Measurements from ENCODE around the gene MC2R.
A peak's percentile ranks its signal among the peaks of the same experiment; 100 is the strongest.
"Not testable (repeated sequence)": the region's sequence is repeated elsewhere in the genome, so short reads cannot be mapped to it uniquely, and the experiment has no call there.

MC2R gene

GRCh38 chr18:13879937-13880336, 35.4 kb downstream of the MC2R start:
- Histone ChIP-seq H3K4me1 (no peaks in the 10 kb centered on the region), H3K27me3 (ENCODE audit: low read depth) (no peaks in the 10 kb centered on the region), H3K4me3 (no peak overlapping the region), H3K36me3 (replicated peaks) (no peaks in the 10 kb centered on the region), H3K9me3 (no peaks in the 10 kb centered on the region)
- DNase-seq (ENCODE audit: low spot score in 2 of 2): no peak
- in situ Hi-C loops (cut with MboI; ENCODE audit: low sequenced_read_pairs): no loop called here

- Histone ChIP-seq H3K9me3 (no peaks in the 10 kb centered on the region), H3K36me3 (replicated peaks) (no peaks in the 10 kb centered on the region), H3K27me3 (ENCODE audit: low read depth) (no peaks in the 10 kb centered on the region), H3K4me1 (no peaks in the 10 kb centered on the region), H3K4me3 (no peak overlapping the region)
- in situ Hi-C loops (cut with MboI; ENCODE audit: low sequenced_read_pairs): no loop called here
- no peak for DNase-seq (ENCODE audit: low spot score in 2 of 2)
Measured at GRCh38 chr18:13879492-13879891, 35.8 kb downstream of the MC2R start.

- in situ Hi-C loops (cut with MboI; ENCODE audit: low sequenced_read_pairs): no loop called here
- H3K36me3 ChIP-seq (replicated peaks): no peaks in the 10 kb centered on the region
Measured at GRCh38 chr18:13878857-13879256, 36.5 kb downstream of the MC2R start.

GRCh38 chr18:13877157-13877556, 38.2 kb downstream of the MC2R start:
- no peaks in the 10 kb centered on the region for H3K4me1 ChIP-seq
- H3K36me3 ChIP-seq (replicated peaks): no peaks in the 10 kb centered on the region
- H3K27me3 ChIP-seq (ENCODE audit: low read depth): no peaks in the 10 kb centered on the region
- peak; percentile 9 to 28 for DNase-seq (ENCODE audit: low spot score in 2 of 2)
- H3K4me3 ChIP-seq: no peak overlapping the region
- no peaks in the 10 kb centered on the region for H3K9me3 ChIP-seq
- in situ Hi-C loops (cut with MboI; ENCODE audit: low sequenced_read_pairs): no loop called here

More at GRCh38 chr18:13878857-13879256, 36.5 kb downstream of the MC2R start:
- Histone ChIP-seq H3K9me3 (no peaks in the 10 kb centered on the region), H3K4me1 (no peaks in the 10 kb centered on the region), H3K27me3 (ENCODE audit: low read depth) (no peaks in the 10 kb centered on the region), H3K4me3 (no peak overlapping the region)
- DNase-seq (ENCODE audit: low spot score in 2 of 2): peak; percentile 55 to 63

DNA sequence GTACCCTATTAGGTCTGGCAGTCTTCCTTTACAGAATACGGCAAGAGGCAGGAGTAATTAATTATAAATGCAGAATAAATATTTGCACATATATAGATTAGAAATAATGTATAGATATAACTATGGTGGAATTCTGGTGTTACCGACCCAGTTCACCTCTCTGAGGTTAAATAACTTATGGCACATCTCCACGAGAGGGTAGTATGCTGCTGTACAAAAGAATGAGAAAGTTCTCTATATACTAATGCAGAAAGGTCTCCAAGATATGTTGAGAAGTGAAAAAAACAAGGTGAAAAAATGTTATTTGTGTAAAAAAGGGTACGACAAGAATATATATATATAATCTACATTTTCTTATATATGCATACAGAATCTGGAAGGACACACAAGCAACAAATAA, 40.8 kb downstream of the MC2R start:
- DNase-seq (ENCODE audit: low spot score in 2 of 2): no peak
- no peaks in the 10 kb centered on the region for H3K36me3 ChIP-seq (replicated peaks)
- H3K4me1 ChIP-seq: no peaks in the 10 kb centered on the region
- no peaks in the 10 kb centered on the region for H3K9me3 ChIP-seq
- H3K27me3 ChIP-seq (ENCODE audit: low read depth): no peaks in the 10 kb centered on the region
- in situ Hi-C loops (cut with MboI; ENCODE audit: low sequenced_read_pairs): no loop called here
- no peak overlapping the region for H3K4me3 ChIP-seq

DNA sequence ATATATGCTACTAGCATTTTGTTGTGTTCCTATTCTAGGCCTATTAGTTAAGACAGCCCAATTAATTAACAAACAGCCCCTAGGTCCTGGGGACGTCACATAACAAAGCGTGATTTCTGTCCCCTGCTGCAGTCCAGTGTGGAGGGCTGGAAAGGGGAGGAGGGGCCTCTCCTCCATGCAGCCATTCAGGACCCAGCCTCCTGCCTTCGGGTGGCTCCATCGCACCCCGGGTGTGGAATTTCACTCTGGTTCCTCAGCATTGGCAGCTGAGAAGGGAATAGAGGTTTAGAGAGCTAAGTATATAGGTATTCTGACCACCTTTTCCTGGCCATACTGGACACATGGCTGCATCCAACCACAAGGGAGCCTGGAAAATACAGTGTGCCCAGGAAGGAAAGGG, 42.4 kb downstream of the MC2R start:
- 0 out of 2 replicates have a peak, but pooled peaks cover 1% of the 10 kb centered on the region for H3K27me3 ChIP-seq (ENCODE audit: low read depth)

DNA sequence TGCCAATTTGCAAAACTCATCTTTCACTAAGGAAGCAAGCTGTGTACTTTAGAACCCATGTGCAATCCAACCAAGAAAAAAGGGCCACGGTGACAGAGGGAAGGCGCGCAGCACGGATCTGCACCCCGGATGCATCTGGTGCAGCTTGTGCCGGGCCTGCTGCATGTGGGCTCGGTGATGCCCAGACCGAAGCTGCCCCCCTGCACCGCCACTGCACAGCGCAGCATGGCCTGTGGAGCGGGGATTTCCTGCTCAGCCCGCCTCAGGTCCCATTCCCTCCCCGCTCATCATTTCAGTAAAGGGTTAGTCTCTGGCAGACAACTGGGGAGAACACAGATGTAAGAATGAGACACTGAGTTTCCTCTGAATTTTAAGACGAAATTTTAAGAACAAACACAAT, 43.0 kb downstream of the MC2R start:
- H3K9me3 ChIP-seq: no peaks in the 10 kb centered on the region
- no peak for DNase-seq (ENCODE audit: low spot score in 2 of 2)
- no peaks in the 10 kb centered on the region for H3K36me3 ChIP-seq (replicated peaks)
- H3K27me3 ChIP-seq (ENCODE audit: low read depth): 0 out of 2 replicates have a peak, but pooled peaks cover 3% of the 10 kb centered on the region
- in situ Hi-C loops (cut with MboI; ENCODE audit: low sequenced_read_pairs): no loop called here
- no peak overlapping the region for H3K4me3 ChIP-seq
- no peaks in the 10 kb centered on the region for H3K4me1 ChIP-seq

More for the DNA sequence above, 42.4 kb downstream of the MC2R start:
- H3K4me3 ChIP-seq: no peak overlapping the region
- in situ Hi-C loops (cut with MboI; ENCODE audit: low sequenced_read_pairs): no loop called here
- no peaks in the 10 kb centered on the region for H3K36me3 ChIP-seq (replicated peaks)
- H3K9me3 ChIP-seq: no peaks in the 10 kb centered on the region
- H3K4me1 ChIP-seq: no peaks in the 10 kb centered on the region
- no peak for DNase-seq (ENCODE audit: low spot score in 2 of 2)

DNA sequence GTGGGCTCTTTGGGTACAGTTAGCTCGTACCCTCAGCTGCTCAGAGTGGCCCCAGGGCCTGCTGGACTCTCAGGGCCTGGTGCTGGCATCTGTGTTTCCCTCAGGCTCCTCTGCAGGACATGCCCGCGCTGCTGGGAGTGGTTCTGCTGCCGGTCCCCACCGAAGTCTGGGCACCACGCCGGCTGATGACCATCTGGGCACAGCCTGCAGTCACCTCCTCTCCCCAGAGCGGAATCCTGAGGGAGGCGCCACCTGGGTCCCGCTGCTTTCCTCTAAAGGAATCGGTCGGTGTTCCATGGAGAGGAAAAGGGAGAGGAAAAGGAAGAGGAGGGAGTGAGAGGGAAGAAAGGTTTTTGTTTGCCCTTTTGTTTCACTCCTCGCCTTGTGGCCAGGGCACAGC, 43.6 kb downstream of the MC2R start:
- Histone ChIP-seq H3K4me3 (no peak overlapping the region), H3K4me1 (no peaks in the 10 kb centered on the region), H3K36me3 (replicated peaks) (no peaks in the 10 kb centered on the region), H3K9me3 (no peaks in the 10 kb centered on the region), H3K27me3 (ENCODE audit: low read depth) (0 out of 2 replicates have a peak, but pooled peaks cover 3% of the 10 kb centered on the region)
- DNase-seq (ENCODE audit: low spot score in 2 of 2): no peak
- in situ Hi-C loops (cut with MboI; ENCODE audit: low sequenced_read_pairs): no loop called here

- Histone ChIP-seq H3K36me3 (replicated peaks) (no peaks in the 10 kb centered on the region), H3K27me3 (ENCODE audit: low read depth) (0 out of 2 replicates have a peak, but pooled peaks cover 3% of the 10 kb centered on the region), H3K4me1 (no peaks in the 10 kb centered on the region), H3K9me3 (no peaks in the 10 kb centered on the region), H3K4me3 (no peak overlapping the region)
- no peak for DNase-seq (ENCODE audit: low spot score in 2 of 2)
- in situ Hi-C loops (cut with MboI; ENCODE audit: low sequenced_read_pairs): no loop called here
Measured at GRCh38 chr18:13868501-13869271, 46.6 kb downstream of the MC2R start.

DNA sequence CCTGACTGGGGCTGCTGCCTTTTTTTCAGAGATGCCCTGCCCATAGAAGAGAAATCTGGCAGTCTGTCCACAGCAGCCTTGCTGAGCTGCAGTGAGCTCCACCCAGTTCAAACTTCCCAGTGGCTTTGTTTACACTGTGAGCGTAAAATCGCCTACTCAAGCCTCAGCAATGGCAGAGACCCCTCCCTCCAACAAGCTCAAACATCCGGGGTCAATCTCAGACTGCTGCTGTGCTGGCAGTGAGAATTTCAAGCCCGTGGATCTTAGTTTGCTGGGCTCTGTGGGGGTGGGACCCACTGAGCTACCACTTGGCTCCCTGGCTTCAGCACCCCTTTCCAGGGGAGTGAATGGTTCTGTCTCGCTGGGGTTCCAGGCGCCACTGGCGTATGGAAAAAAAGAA, 52.4 kb downstream of the MC2R start:
- H3K4me1 ChIP-seq; H3K4me3 ChIP-seq; H3K27me3 ChIP-seq (ENCODE audit: low read depth); DNase-seq (ENCODE audit: low spot score in 2 of 2); H3K36me3 ChIP-seq (replicated peaks); H3K9me3 ChIP-seq; in situ Hi-C loops (cut with MboI; ENCODE audit: low sequenced_read_pairs): not testable (repeated sequence)

DNA sequence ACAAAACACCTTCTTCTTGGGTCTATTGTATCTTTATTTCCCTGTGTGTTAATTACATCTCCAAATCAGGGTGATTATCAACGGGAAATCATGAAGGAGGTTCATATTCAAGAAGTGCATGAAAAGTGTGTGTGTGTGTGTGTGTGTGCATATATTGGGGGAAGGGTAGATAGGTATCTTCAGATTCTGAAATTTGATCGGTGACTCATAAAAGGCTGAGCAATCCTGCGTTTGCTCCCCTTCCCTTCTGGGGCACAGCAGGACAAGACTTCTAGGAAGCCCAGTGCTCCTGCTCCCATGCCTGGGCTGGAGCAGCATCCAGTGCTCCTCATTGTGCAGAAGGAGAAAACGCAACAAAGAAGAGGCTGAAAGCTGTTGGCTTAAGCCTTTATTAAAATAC, 65.5 kb downstream of the MC2R start:
- Histone ChIP-seq H3K4me1 (no peaks in the 10 kb centered on the region), H3K36me3 (replicated peaks) (no peaks in the 10 kb centered on the region), H3K27me3 (ENCODE audit: low read depth) (no peaks in the 10 kb centered on the region), H3K4me3 (no peak overlapping the region), H3K9me3 (no peaks in the 10 kb centered on the region; the same call in 1 of the 2 replicates)
- no peak for DNase-seq (ENCODE audit: low spot score in 2 of 2)
- in situ Hi-C loops (cut with MboI; ENCODE audit: low sequenced_read_pairs): no loop called here

GRCh38 chr18:13836559-13836958, 78.8 kb downstream of the MC2R start:
- DNase-seq (ENCODE audit: low spot score in 2 of 2): no peak
- H3K4me1 ChIP-seq: no peaks in the 10 kb centered on the region
- no peaks in the 10 kb centered on the region for H3K9me3 ChIP-seq
- in situ Hi-C loops (cut with MboI; ENCODE audit: low sequenced_read_pairs): no loop called here
- H3K27me3 ChIP-seq (ENCODE audit: low read depth): no peaks in the 10 kb centered on the region
- H3K36me3 ChIP-seq (replicated peaks): no peaks in the 10 kb centered on the region
- H3K4me3 ChIP-seq: no peak overlapping the region

GRCh38 chr18:13835202-13835601, 80.1 kb downstream of the MC2R start:
- H3K36me3 ChIP-seq (replicated peaks): no peaks in the 10 kb centered on the region
- no peaks in the 10 kb centered on the region for H3K4me1 ChIP-seq
- no peak for DNase-seq (ENCODE audit: low spot score in 2 of 2)
- in situ Hi-C loops (cut with MboI; ENCODE audit: low sequenced_read_pairs): no loop called here
- H3K4me3 ChIP-seq: no peak overlapping the region
- no peaks in the 10 kb centered on the region for H3K27me3 ChIP-seq (ENCODE audit: low read depth)
- no peaks in the 10 kb centered on the region for H3K9me3 ChIP-seq

DNA sequence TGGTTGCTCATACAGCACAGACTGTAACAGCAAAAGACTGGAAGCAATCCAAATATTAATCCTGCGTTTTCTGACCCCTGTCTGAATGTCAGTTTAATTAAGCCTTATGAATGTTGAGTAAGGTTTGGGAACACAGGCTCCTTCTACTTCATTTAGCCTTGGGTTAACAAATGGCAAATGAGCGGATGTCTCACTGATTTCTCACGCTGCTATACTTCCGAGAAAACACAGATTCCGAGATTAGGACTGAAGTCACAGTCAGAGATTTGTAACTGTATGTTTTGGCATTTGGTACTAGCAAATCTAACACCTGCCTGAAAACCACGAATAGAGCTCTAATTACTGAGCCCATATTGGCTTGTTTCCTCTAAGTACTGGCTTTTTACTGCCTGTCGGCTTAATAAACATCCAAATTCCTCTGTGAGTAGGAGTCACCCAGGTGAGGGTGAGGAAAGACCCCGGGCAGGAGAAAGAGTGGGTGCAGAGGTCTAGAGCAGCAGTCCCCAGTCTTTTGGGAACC, 80.8 kb downstream of the MC2R start:
- Histone ChIP-seq H3K27me3 (ENCODE audit: low read depth) (no peaks in the 10 kb centered on the region), H3K9me3 (no peaks in the 10 kb centered on the region), H3K4me3 (no peak overlapping the region), H3K4me1 (no peaks in the 10 kb centered on the region), H3K36me3 (replicated peaks) (no peaks in the 10 kb centered on the region)
- in situ Hi-C loops (cut with MboI; ENCODE audit: low sequenced_read_pairs): no loop called here
- DNase-seq (ENCODE audit: low spot score in 2 of 2): no peak
